Chondrocyte (in vitro differentiated cells): ENCODE data around the gene MYH14. TPM values are rescaled to one million over a fixed set of nuclear protein-coding genes. Genes with fewer than 3 reads are reported as not detected.
A peak's percentile ranks its signal among the peaks of the same experiment; 100 is the strongest.

Experiments
- DNase-seq: peaks from one replicate; pipeline ENCODE4 v3.0.0; 2021; ENCODE audit warnings: mixed read lengths, low spot score
- H3K27ac Mint-ChIP-seq: one replicate; pipeline ENCODE4 v1.8.0; 2021; ENCODE audit warnings: mild to moderate bottlenecking, moderate library complexity, mixed read lengths; ENCODE audit not compliant: unreplicated experiment
- H3K27me3 Mint-ChIP-seq: 2 replicates; pipeline ENCODE4 v1.8.0; 2021; ENCODE audit warnings: low read depth, mixed read lengths
- H3K36me3 Mint-ChIP-seq: 2 replicates; pipeline ENCODE4 v1.8.0; 2021; ENCODE audit warnings: low read depth, mixed read lengths
- H3K4me1 Mint-ChIP-seq: 2 replicates; pipeline ENCODE4 v1.8.0; 2021; ENCODE audit warnings: low read depth, mild to moderate bottlenecking, mixed read lengths
- H3K4me3 Mint-ChIP-seq: one replicate; pipeline ENCODE4 v1.8.0; 2021; ENCODE audit warnings: mild to moderate bottlenecking, moderate library complexity, mixed read lengths; ENCODE audit not compliant: unreplicated experiment
- H3K9me3 Mint-ChIP-seq: 2 replicates; pipeline ENCODE4 v1.8.0; 2021; ENCODE audit warnings: low read depth, mixed read lengths
- CTCF ChIP-seq: fragments of 200-600 bp; sonication (generic); IDR thresholded peaks from 2 replicates; pipeline ENCODE4 v1.5.0; 2021; ENCODE audit warnings: antibody characterized with exemption, mild to moderate bottlenecking, moderate library complexity
- total RNA-seq: library from RNA; stranded (reverse); gene quantifications from 3 replicates; pipeline ENCODE4 v1.2.1, GENCODE V29; 2021

Gene MYH14
- total RNA-seq, 1 donor from 2014 or later = 10.2 TPM

- no peak for DNase-seq
- H3K27me3 Mint-ChIP-seq = no peaks in the 10 kb centered on the region
- no peaks in the 10 kb centered on the region for H3K4me1 Mint-ChIP-seq
- no peak overlapping the region for H3K4me3 Mint-ChIP-seq
- no peak for TF ChIP-seq CTCF
- H3K36me3 Mint-ChIP-seq = no peaks in the 10 kb centered on the region
- H3K9me3 Mint-ChIP-seq = peaks cover 2% of the 10 kb centered on the region
- no peak overlapping the region for H3K27ac Mint-ChIP-seq
Observed at GRCh38 chr19:50181121-50181520, 22.3 kb upstream of the MYH14 start.

- no peak for DNase-seq
- Mint-ChIP-seq H3K27me3 (peaks cover 3% of the 10 kb centered on the region), H3K36me3 (no peaks in the 10 kb centered on the region), H3K4me3 (no peak overlapping the region), H3K9me3 (peaks cover 2% of the 10 kb centered on the region), H3K27ac (no peak overlapping the region), H3K4me1 (no peaks in the 10 kb centered on the region)
- TF ChIP-seq CTCF = no peak
Observed at GRCh38 chr19:50184196-50184595, 19.2 kb upstream of the MYH14 start.

- H3K27me3 Mint-ChIP-seq = peaks cover 12% of the 10 kb centered on the region
- DNase-seq = peak; percentile 47
- no peaks in the 10 kb centered on the region for H3K36me3 Mint-ChIP-seq
- H3K4me1 Mint-ChIP-seq = no peaks in the 10 kb centered on the region
- TF ChIP-seq CTCF = no peak
- no peak overlapping the region for H3K4me3 Mint-ChIP-seq
- no peak overlapping the region for H3K27ac Mint-ChIP-seq
- no peaks in the 10 kb centered on the region for H3K9me3 Mint-ChIP-seq
Observed at GRCh38 chr19:50187937-50188336, 15.5 kb upstream of the MYH14 start.

GRCh38 chr19:50189331-50189730, 14.1 kb upstream of the MYH14 start:
- no peaks in the 10 kb centered on the region for H3K36me3 Mint-ChIP-seq
- peaks cover 15% of the 10 kb centered on the region for H3K27me3 Mint-ChIP-seq
- DNase-seq = peak; percentile 8
- TF ChIP-seq CTCF = no peak
- no peaks in the 10 kb centered on the region for H3K9me3 Mint-ChIP-seq
- H3K27ac Mint-ChIP-seq = no peak overlapping the region
- no peaks in the 10 kb centered on the region for H3K4me1 Mint-ChIP-seq
- no peak overlapping the region for H3K4me3 Mint-ChIP-seq

GRCh38 chr19:50190439-50190891, 13.0 kb upstream of the MYH14 start:
- no peak overlapping the region for H3K4me3 Mint-ChIP-seq
- no peak overlapping the region for H3K27ac Mint-ChIP-seq
- no peaks in the 10 kb centered on the region for H3K36me3 Mint-ChIP-seq
- H3K9me3 Mint-ChIP-seq = no peaks in the 10 kb centered on the region
- no peaks in the 10 kb centered on the region for H3K4me1 Mint-ChIP-seq
- TF ChIP-seq CTCF = no peak
- H3K27me3 Mint-ChIP-seq = peaks cover 16% of the 10 kb centered on the region
- DNase-seq = no peak
